DOHH2 (cell line): ENCODE results near the gene TTC17.

Experiments
- H3F3A ChIP-seq: fragments of 200-600 bp; sonication (generic), shearing (Covaris generic); 2 replicates; pipeline ENCODE4 v1.6.0; 2016; ENCODE audit warnings: antibody characterized with exemption, mild to moderate bottlenecking; ENCODE audit not compliant: control insufficient read depth, insufficient read depth
- H3K27ac ChIP-seq: fragments of 200-600 bp; sonication (generic); 2 replicates; pipeline ENCODE4 v1.5.1; 2014; ENCODE audit warnings: low read depth, mild to moderate bottlenecking, low read length, moderate library complexity
- H3K27me3 ChIP-seq: fragments of 200-600 bp; sonication (generic); 2 replicates; pipeline ENCODE4 v1.6.1; 2014; ENCODE audit warnings: mild to moderate bottlenecking, low read length, mixed read lengths; ENCODE audit not compliant: control insufficient read depth
- H3K36me3 ChIP-seq: fragments of 200-600 bp; sonication (generic); 2 replicates; pipeline ENCODE4 v1.6.1; 2014; ENCODE audit warnings: mild to moderate bottlenecking, low read length, moderate library complexity, mixed read lengths; ENCODE audit not compliant: control insufficient read depth
- H3K4me1 ChIP-seq: fragments of 200-600 bp; sonication (generic); 2 replicates; pipeline ENCODE4 v1.6.1; 2014; ENCODE audit warnings: mild to moderate bottlenecking, low read length, mixed read lengths; ENCODE audit not compliant: control insufficient read depth
- H3K4me2 ChIP-seq: fragments of 200-600 bp; sonication (generic); 2 replicates; pipeline ENCODE4 v1.6.0; 2014; ENCODE audit warnings: mild to moderate bottlenecking, low read length, moderate library complexity
- H3K4me3 ChIP-seq: fragments of 200-600 bp; sonication (generic); 2 replicates; pipeline ENCODE4 v1.5.1; 2014; ENCODE audit warnings: mild to moderate bottlenecking, low read length, mixed read lengths
- H3K79me2 ChIP-seq: fragments of 200-600 bp; sonication (generic); 2 replicates; pipeline ENCODE4 v1.6.1; 2014; ENCODE audit warnings: mild to moderate bottlenecking, low read length, mixed read lengths; ENCODE audit not compliant: control insufficient read depth
- H3K9me2 ChIP-seq: fragments of 200-600 bp; sonication (generic); replicated peaks from 2 replicates; pipeline ENCODE4 v1.6.1; 2014; ENCODE audit warnings: mild to moderate bottlenecking, low read length, mixed read lengths; ENCODE audit not compliant: control insufficient read depth
- H3K9me3 ChIP-seq: fragments of 200-600 bp; sonication (generic); 2 replicates; pipeline ENCODE4 v1.6.1; 2014; ENCODE audit warnings: antibody characterized with exemption, low read length, mixed read lengths; ENCODE audit not compliant: control insufficient read depth, insufficient read depth
- H4K20me1 ChIP-seq: fragments of 200-600 bp; sonication (generic); 2 replicates; pipeline ENCODE4 v1.6.0; 2014; ENCODE audit warnings: low read depth, mild to moderate bottlenecking, antibody characterized with exemption, low read length, moderate library complexity; ENCODE audit not compliant: control insufficient read depth, insufficient read depth
- EZH2phosphoT487 ChIP-seq: fragments of 200-600 bp; sonication (generic); IDR thresholded peaks from 2 replicates; pipeline ENCODE4 v1.6.1; 2017; ENCODE audit warnings: borderline replicate concordance, mild to moderate bottlenecking, antibody characterized with exemption, low read length, moderate library complexity, mixed read lengths
- TF ChIP-seq, protein P1 (sequence below): fragments of 200-600 bp; sonication (generic); IDR thresholded peaks from one replicate; pipeline ENCODE4 v1.5.1; 2014; ENCODE audit warnings: antibody characterized with exemption, mild to moderate bottlenecking, low read depth, low read length; ENCODE audit not compliant: poor library complexity, severe bottlenecking

Gene TTC17

DNA sequence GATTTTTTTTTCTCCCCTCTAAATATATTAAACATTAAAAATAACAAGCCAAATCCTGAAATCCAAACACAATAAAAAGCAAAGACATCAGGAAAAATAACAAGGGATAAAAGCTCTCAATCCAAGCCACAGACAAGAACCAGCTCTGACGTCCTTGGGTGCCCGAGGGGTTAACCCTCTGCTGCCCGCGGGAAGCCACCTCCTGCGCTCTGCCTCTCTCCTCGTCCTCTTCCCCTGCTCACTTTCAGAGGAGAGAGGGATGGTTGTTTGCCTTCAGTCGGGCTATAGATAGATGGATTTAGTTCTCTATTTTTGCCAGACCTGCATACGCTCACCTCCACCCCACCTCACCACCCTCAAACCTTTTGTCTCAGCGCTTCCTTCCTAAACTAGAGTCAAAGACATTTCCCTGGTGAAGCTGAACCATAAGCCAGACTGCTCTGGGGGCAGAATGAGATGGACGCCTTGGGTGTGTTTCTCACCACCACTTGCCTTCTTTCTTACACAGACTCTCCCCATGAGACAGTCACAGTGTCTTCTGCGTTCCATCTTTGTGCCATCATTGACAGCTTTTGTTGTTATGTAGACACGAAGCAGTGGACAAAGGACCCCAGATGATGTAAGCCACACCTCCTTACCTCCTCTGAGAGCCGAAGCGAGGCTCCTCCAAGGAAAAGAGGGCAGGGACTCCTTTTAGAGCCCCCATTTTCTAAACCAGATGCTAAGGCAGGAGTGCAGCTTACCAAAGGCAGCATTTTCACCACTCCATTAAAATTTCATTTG is 179.3 kb downstream of the TTC17 start:
- H3K9me3 ChIP-seq: no peaks in the 10 kb centered on the region; the same call in 1 of the 2 replicates
- no peaks in the 10 kb centered on the region for H3F3A ChIP-seq
- TF ChIP-seq EZH2phosphoT487: no peak
- TF ChIP-seq, protein P1, sequence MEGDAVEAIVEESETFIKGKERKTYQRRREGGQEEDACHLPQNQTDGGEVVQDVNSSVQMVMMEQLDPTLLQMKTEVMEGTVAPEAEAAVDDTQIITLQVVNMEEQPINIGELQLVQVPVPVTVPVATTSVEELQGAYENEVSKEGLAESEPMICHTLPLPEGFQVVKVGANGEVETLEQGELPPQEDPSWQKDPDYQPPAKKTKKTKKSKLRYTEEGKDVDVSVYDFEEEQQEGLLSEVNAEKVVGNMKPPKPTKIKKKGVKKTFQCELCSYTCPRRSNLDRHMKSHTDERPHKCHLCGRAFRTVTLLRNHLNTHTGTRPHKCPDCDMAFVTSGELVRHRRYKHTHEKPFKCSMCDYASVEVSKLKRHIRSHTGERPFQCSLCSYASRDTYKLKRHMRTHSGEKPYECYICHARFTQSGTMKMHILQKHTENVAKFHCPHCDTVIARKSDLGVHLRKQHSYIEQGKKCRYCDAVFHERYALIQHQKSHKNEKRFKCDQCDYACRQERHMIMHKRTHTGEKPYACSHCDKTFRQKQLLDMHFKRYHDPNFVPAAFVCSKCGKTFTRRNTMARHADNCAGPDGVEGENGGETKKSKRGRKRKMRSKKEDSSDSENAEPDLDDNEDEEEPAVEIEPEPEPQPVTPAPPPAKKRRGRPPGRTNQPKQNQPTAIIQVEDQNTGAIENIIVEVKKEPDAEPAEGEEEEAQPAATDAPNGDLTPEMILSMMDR: no peak
- H3K9me2 ChIP-seq: no peaks in the 10 kb centered on the region
- no peaks in the 10 kb centered on the region for H4K20me1 ChIP-seq
- H3K27me3 ChIP-seq: no peaks in the 10 kb centered on the region
- no peak overlapping the region for H3K4me2 ChIP-seq
- H3K27ac ChIP-seq: no peak overlapping the region
- no peaks in the 10 kb centered on the region for H3K4me1 ChIP-seq
- H3K4me3 ChIP-seq: no peak overlapping the region
- H3K79me2 ChIP-seq: no peaks in the 10 kb centered on the region
- no peaks in the 10 kb centered on the region for H3K36me3 ChIP-seq

DNA sequence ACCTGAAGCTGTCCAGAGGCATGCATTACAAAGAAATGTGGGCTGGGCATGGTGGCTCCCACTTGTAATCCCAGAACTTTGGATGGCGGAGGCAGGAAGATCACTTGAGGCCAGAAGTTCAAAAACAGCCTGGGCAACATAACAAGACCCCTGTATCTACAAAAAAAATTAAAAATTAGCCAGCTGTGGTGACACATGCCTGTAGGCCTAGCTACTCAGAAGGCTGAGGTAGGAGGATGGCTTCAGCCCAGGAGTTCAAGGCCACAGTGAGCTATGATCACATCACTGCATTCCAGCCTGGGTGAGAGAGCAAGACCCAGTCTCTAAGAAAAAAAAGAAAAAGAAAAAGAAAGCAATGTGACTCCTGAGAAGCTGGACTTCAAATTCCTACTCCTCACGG is 183.3 kb downstream of the TTC17 start:
- no peaks in the 10 kb centered on the region for H3K9me2 ChIP-seq
- H3K36me3 ChIP-seq: no peaks in the 10 kb centered on the region
- H4K20me1 ChIP-seq: no peaks in the 10 kb centered on the region
- H3K4me2 ChIP-seq: no peak overlapping the region
- TF ChIP-seq EZH2phosphoT487: no peak
- TF ChIP-seq, protein P1: no peak
- no peak overlapping the region for H3K27ac ChIP-seq
- H3K79me2 ChIP-seq: no peaks in the 10 kb centered on the region
- H3K9me3 ChIP-seq: no peaks in the 10 kb centered on the region; the same call in 1 of the 2 replicates
- H3K4me1 ChIP-seq: no peaks in the 10 kb centered on the region
- H3K27me3 ChIP-seq: no peaks in the 10 kb centered on the region
- H3K4me3 ChIP-seq: no peak overlapping the region
- H3F3A ChIP-seq: no peaks in the 10 kb centered on the region

DNA sequence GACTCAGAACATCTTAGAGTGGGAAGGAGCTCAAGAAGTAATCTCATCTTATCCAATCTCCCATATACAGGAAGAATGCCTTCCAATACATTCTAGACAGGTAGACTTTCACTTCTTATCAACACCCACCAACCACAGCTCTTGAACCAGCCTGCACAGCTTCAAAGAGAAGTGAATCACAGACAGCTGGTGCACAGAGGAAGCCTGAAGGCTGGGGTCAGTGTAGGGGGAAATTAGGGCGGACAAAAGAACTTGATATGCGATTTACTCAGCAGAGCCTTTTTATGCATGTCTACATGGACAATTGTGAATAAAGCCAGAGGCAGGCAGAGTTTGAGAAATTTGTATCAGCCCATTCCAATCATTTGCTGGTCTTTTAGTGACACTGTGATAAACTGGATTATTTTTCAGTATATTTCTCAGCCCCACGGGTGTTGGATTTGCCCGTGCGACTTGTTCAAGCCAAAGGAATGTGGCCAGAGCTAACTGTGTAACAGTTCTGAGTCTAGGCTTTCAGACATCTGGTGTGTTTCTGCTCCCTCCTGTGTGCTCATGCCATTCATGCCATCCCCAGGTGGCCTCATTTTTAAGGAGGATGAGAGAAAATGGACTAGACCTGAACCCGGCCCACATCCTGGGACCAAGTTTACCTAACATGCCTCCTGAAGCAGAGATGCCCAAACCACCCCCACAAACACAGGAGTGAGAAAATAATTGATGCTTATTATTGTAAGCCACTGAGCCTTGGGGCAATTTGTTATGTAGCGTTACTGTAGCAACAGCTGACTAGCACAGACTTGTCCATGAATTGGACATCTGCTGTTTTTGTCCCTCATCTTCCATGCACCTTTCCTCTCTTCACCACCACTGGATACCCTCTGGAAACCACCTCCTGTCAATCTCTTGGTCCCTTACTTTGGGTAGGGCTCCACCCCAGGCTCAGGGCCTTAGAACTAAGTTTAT is 184.3 kb downstream of the TTC17 start:
- Histone ChIP-seq H3K9me2 (no peaks in the 10 kb centered on the region), H3K4me2 (no peak overlapping the region), H3K36me3 (no peaks in the 10 kb centered on the region), H3K9me3 (no peaks in the 10 kb centered on the region; the same call in 1 of the 2 replicates), H3K79me2 (no peaks in the 10 kb centered on the region), H3K4me1 (no peaks in the 10 kb centered on the region), H3K27ac (no peak overlapping the region), H4K20me1 (no peaks in the 10 kb centered on the region), H3K27me3 (no peaks in the 10 kb centered on the region), H3F3A (no peaks in the 10 kb centered on the region), H3K4me3 (no peak overlapping the region)
- TF ChIP-seq, protein P1: no peak
- TF ChIP-seq EZH2phosphoT487: no peak
